ENCODE results near the gene RPUSD1. TPM values are rescaled to one million over a fixed set of nuclear protein-coding genes. Genes with fewer than 3 reads are reported as not detected.

RPUSD1 gene
- total and polyA plus RNA-seq, 8 donors, result 6.2 to 21.1 (median 9.8) TPM

- no peak overlapping the region for H3K4me3 ChIP-seq
- H3K9me3 ChIP-seq, result no peaks in the 10 kb centered on the region
- H3K27ac ChIP-seq, result no peak overlapping the region
- H3K36me3 ChIP-seq, result no peaks in the 10 kb centered on the region
- H3K27me3 ChIP-seq, result no peaks in the 10 kb centered on the region
- TF ChIP-seq CTCF (IDR thresholded peaks at IDR 0.05), result no peak
- no peaks in the 10 kb centered on the region for H3K4me1 ChIP-seq
- FAIRE-seq (no peak), ATAC-seq (no peak), DNase-seq (no peak)
- 48 to 53% methylated on average over 9 of the region's 9 CpGs for WGBS, 2 donors
- intact Hi-C loops (cut with DNase I), result no loop called here
Observed at GRCh38 chr16:750485-750884, 37.7 kb downstream of the RPUSD1 start.

GRCh38 chr16:749010-749409 lies 39.2 kb downstream of the RPUSD1 start:
- no peak for FAIRE-seq
- WGBS, 2 donors, result 74 to 75% methylated on average over 6 of the region's 6 CpGs
- H3K4me3 ChIP-seq, result no peak overlapping the region
- H3K4me1 ChIP-seq, result no peaks in the 10 kb centered on the region
- DNase-seq, result no peak
- H3K27me3 ChIP-seq, result no peaks in the 10 kb centered on the region
- no peak overlapping the region for H3K27ac ChIP-seq
- no peak for TF ChIP-seq CTCF (IDR thresholded peaks at IDR 0.05)
- ATAC-seq, result no peak
- no peaks in the 10 kb centered on the region for H3K36me3 ChIP-seq
- H3K9me3 ChIP-seq, result no peaks in the 10 kb centered on the region
- intact Hi-C loops (cut with DNase I), result no loop called here

GRCh38 chr16:747978-748746 lies 40.0 kb downstream of the RPUSD1 start:
- DNase-seq (peak in 1 of 6 donors; percentile 55), ATAC-seq (no peak), FAIRE-seq (no peak)
- H3K27me3 ChIP-seq, result no peaks in the 10 kb centered on the region
- 68 to 77% methylated on average over 39 of the region's 39 CpGs for WGBS, 2 donors
- no peaks in the 10 kb centered on the region for H3K9me3 ChIP-seq
- intact Hi-C loops (cut with DNase I), result no loop called here
- H3K4me1 ChIP-seq, result no peaks in the 10 kb centered on the region
- no peak for TF ChIP-seq CTCF (IDR thresholded peaks at IDR 0.05)
- H3K4me3 ChIP-seq, result no peak overlapping the region
- no peak overlapping the region for H3K27ac ChIP-seq
- no peaks in the 10 kb centered on the region for H3K36me3 ChIP-seq

GRCh38 chr16:746637-747036 lies 41.5 kb downstream of the RPUSD1 start:
- no peaks in the 10 kb centered on the region for H3K36me3 ChIP-seq
- ATAC-seq (no peak), DNase-seq (no peak), FAIRE-seq (no peak)
- no peaks in the 10 kb centered on the region for H3K27me3 ChIP-seq
- no peaks in the 10 kb centered on the region for H3K4me1 ChIP-seq
- 72 to 73% methylated on average over 12 to 13 of the region's 13 CpGs for WGBS, 2 donors
- no peak overlapping the region for H3K4me3 ChIP-seq
- no peak overlapping the region for H3K27ac ChIP-seq
- TF ChIP-seq CTCF (IDR thresholded peaks at IDR 0.05), result no peak
- intact Hi-C loops (cut with DNase I), result no loop called here
- H3K9me3 ChIP-seq, result no peaks in the 10 kb centered on the region

GRCh38 chr16:745739-746138 lies 42.4 kb downstream of the RPUSD1 start:
- H3K27me3 ChIP-seq, result no peaks in the 10 kb centered on the region
- DNase-seq (peak in 1 of 6 donors; percentile 70), ATAC-seq (no peak), FAIRE-seq (no peak)
- WGBS, 2 donors, result 1 to 6% methylated on average over 14 of the region's 14 CpGs
- peak in 1 of 4 donors; percentile 22 for TF ChIP-seq CTCF (IDR thresholded peaks at IDR 0.05)
- no peaks in the 10 kb centered on the region for H3K36me3 ChIP-seq
- no peaks in the 10 kb centered on the region for H3K9me3 ChIP-seq
- no peak overlapping the region for H3K4me3 ChIP-seq
- H3K4me1 ChIP-seq, result no peaks in the 10 kb centered on the region
- intact Hi-C loops (cut with DNase I), result no loop called here
- no peak overlapping the region for H3K27ac ChIP-seq

Data from pancreas (tissue), 10 donors.